T follicular helper cell (primary cell): ENCODE results near the gene NTSR1.

Source experiments
- DNase-seq: peaks from one replicate; pipeline ENCODE4 v3.0.0-alpha.2; 2020; ENCODE audit warnings: low read depth

NTSR1 gene

GRCh38 chr20:62709537-62709905, 885 bp downstream of the NTSR1 start:
- no peak for DNase-seq

- DNase-seq = no peak
Observed at GRCh38 chr20:62710221-62710885, 1.7 kb downstream of the NTSR1 start.

- no peak for DNase-seq
Observed at GRCh38 chr20:62710886-62711702, 2.5 kb downstream of the NTSR1 start.

DNA sequence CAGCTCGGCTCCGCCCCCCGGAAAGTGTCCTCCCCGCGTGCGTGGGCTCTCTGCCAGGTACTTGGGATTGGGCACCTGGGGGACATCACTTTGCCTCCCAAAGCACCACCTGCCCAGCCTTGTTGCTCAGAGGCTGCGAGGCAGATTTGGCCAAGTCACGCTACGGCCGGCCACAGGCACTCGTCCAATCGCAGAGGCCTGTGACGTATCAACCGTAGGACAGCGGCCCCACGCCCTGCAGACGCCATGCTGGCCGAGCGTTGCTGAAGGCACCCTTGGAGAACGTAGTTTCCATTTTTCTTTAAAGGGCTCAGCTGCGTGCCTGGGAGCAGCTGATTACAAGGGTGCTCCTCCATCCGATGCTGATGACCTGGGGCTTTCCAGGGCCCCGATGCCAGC, 3.1 kb downstream of the NTSR1 start:
- DNase-seq = no peak

GRCh38 chr20:62712606-62713005, 4.0 kb downstream of the NTSR1 start:
- no peak for DNase-seq

GRCh38 chr20:62714006-62714405, 5.4 kb downstream of the NTSR1 start:
- no peak for DNase-seq

DNA sequence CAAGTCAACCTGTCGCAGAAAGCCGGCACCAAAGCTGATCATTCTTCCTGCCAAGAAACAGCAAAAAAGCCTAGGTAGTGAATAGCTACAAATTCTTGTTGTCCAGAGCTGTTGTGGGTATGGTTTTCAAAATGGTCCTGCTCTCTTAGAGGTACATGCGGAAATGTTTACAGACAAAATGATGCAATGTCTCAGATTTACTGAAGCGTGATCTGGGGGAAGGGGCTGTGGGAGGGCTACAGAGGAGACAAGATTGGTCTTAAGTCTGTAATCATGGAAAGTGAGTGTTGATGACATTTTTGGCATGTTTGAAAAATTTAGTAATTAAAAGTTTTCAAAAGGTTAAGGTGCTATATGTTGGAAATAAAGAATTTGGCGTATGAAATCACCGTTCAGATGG, 6.2 kb downstream of the NTSR1 start:
- DNase-seq = no peak

GRCh38 chr20:62715201-62715600, 6.6 kb downstream of the NTSR1 start:
- no peak for DNase-seq

GRCh38 chr20:62716198-62716940, 7.7 kb downstream of the NTSR1 start:
- DNase-seq = peak; percentile 15

DNA sequence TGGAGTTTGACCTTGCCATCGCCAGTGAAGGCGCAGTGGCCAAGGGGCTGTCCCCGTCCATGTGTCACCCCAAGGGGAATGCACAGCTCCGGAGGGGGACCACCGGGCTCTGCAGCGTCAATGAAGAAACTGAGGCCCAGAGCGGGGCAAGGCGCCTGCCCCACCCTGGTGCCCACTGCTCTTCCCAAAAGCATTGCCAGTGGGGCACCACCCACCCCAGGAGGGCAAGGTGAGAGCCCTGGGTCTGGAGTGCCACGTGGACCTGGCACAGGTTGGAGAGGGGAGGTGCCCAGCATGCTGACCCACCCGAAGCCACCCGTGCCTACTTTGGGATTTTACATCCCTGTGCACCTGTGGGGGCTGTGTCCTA, 8.3 kb downstream of the NTSR1 start:
- no peak for DNase-seq

DNA sequence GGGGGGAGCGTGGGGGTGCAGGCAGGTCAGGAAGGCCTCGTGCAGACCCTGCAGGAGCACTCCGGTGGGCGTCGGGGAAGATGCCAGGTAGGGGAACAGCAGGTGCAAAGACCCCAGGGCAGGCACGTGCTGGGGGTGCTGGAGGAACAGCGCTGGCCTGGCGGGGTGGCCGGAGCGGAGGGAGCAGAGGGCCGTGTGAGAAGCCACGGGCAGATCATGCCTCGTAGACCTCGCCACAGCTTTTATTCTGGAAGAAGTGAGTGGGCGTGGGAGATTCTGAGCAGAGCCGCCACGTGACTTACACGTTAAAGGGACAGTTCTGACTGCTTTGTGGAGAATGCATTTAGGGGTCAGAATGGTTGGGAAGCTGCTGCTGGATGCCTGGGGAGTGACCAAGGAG, 9.3 kb downstream of the NTSR1 start:
- DNase-seq = no peak

DNA sequence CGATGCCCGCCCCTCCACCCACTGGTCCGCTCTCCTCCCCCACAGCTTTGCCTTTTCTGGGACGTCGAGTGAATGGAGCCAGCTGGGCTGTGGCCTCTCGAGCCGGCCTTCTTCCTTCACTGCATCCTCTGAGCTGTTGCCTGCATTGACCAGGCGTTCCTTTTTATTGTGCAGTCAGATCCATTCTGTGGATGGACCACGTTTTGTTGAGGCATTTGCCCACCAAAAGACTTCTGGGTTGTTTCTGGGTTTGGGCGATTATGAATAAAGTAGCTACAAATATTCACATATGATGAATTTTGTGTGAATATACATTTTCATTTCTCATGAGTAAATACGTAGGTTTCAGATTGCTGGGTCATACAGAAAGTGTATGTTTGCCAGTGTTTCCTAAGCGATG, 9.9 kb downstream of the NTSR1 start:
- DNase-seq = no peak

- DNase-seq = no peak
Observed at GRCh38 chr20:62719250-62719935, 10.8 kb downstream of the NTSR1 start.

DNA sequence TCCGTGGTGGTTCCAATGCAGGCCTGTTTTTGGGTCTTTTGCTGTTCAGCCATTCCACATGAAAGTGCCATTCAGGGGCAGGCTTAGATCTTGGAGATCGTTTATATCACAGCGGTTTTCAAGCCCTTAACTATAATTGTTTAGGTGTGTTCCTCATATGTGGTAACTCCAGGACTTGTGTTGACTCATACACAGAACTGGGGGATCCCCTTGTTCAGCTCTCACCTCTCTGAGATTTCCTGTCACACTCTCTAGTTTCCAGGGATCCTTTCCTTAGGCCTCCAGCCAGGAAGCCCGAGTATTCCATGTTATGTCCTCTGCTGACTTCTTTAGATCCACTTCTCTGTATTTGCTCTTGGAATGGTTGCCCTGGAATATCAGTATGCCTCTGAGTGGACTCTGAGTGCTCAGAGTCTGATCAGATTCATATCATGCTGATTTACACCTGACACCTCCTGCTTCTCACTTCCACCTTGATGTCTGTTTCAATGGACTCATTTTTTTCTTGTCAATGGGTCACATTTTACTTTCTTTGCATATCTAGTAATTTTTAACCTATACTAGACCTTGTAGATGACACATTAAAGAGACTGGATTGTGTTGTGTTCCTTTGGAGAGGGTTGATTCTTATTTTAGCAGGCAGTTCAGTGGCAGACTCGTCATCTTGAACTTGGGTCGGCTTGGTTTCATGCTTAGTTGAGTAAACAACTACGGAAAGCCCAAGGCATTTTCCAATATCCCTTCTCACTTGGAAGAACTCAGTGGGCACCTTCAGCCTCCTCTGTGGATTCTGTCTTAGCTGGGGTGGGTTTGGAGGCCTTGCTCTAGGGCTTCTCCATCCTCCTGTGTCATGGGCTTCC, 13.1 kb downstream of the NTSR1 start:
- DNase-seq = no peak

- no peak for DNase-seq
Observed at GRCh38 chr20:62722627-62723026, 14.0 kb downstream of the NTSR1 start.

GRCh38 chr20:62723351-62723750, 14.7 kb downstream of the NTSR1 start:
- no peak for DNase-seq

DNA sequence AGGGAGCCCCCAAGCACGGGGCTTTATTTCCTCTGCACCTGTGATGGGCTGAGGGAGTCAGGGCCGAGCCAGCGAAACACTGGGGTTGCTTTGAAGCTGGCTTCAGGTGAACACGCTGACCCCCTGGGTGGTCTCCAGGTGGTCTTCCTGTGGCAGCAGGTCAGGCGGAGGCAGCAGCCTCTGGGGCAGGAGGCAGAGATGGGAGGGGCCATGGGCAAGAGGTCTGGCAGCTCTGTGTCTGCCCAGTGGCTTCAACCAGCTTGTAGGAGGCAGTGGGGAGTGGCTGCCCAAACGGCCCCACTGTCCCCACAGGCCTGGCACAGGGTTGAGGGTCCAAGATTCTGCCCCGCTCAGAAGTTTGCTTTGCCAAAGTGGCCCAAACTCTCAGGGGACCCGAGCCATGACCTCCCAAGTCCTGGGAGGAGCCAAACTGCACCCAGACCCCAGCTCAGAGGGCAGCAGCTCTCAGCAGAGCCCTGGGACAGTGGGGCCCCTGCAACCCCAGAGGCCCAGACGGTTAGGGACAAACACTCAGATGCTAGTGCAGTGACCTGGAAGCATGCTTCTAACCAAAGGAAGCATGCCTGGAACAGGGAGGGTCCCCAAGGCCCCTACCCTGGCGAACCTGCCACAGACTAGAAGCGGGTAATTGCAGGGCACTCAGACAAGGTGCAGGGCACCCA, 15.3 kb downstream of the NTSR1 start:
- DNase-seq = no peak

DNA sequence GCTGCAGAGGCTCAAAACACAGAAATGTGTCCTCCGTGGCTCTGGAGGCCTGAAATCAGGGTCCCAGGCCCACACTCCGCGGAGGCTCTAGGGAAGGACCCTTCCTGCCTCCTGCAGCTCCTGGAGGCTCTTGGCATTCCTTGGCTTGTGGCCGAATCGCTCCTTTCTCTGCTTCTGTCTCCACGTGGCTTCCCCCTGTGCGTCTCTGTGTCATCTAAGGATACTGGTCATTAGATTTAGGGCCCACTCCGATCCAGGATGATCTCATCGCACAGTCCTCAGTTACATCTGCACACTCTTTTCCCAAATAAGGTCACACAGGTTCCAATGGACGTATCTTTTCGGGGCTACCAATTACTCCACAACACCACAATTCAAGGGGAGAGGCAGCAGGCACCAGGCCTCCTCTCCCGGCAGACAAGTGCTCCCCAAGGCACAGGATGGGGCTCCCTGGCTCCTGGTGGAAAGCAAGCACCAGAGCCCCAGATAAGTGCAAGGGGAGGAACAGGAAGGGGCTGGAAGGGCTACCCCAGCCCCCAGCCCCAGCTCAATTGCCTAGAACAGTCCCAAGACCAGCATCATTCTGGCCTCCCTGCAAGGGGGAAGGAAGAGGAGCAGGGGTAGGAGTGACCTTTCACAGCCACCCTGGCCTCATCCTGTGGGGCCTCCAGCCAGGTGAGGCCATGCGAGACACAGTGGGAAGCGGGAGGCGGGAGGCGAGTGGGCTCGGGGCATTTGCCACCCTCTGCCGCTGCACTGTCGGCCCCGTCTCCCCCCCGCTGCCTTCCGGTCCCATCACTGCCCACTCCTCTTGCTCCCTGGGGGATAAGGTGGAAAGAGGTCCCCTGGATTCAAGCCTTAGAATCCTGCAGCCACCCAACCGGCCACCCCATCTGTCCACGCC, 16.3 kb downstream of the NTSR1 start:
- no peak for DNase-seq

DNA sequence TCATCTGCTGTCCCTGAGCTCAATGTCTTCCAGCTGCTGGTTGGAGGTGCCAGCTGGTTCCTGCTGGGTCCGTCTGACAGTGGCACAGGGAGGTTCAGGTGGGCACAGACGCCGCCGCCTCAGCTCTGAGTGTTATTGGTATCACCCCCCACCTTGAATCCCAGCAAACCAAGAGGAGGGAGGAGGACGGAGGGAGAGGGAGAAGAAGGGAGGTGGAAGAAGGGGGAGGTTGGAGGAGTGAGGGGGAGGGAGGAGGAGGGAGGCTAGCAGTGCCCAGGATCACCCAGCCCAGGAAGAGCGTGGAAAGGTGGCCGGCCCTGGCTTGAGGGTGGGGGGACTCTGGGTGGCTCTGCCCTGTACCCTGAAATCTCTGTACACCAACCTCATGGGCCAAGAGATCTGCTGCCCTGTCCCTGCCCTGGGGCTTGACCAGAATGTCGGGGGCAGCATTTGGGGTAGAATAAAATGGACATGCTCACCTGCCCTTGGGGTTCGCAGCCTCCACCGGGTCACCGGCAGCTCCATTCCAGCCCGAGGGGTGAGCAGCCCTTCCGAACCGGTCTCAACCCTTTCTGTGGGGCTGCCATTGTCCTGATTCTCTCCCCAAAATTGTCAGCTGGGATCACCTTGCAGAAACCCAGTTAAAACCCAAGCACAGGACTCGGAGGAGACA, 17.1 kb downstream of the NTSR1 start:
- DNase-seq = no peak
